CMK (cell line): ENCODE data around the gene HSDL2.
"Not testable (repeated sequence)": the region's sequence is repeated elsewhere in the genome, so short reads cannot be mapped to it uniquely, and the experiment has no call there.

Source experiments
- DNase-seq: peaks from one replicate; pipeline ENCODE4 v3.0.0-alpha.2; 2010; ENCODE audit warnings: low read depth

Gene HSDL2

DNA sequence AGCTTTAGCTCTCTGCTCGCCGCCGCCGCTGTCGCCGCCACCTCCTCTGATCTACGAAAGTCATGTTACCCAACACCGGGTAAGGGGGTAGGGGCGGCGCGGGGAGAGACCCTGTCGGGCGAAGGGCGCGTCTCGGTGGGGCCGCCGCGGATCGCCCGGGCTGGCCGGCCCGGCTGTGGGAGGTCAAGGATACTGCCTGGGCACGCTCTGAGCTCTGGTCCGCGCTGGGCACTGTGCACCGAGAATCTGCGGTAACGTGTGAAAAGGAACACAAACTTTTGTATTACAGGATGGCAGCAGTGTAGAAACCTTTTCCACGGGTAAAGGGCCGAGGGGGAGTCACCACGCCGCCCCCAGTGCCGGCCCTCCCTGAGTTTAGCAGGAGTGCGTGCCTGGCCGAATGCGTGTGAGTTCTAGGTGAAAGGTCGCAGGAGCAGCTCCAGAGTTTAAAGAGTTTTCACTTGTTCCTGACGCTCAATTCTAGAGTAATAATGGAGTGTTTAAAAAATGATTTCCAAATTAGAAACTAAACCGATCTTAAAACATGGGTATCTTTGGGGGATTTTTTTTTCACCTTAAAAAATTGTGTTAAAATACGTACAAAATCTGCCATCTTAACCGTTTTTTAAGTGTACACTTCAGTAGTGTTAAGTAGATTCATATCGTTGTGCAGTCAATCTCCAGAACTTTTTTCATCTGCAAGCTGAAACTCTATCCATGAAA, at the start of gene HSDL2:
HSDL2 (plus strand) TSS at position 7 of the 723 bp plus-strand sequence; CDS start at position 63, 56 bp downstream.
- no peak for DNase-seq

DNA sequence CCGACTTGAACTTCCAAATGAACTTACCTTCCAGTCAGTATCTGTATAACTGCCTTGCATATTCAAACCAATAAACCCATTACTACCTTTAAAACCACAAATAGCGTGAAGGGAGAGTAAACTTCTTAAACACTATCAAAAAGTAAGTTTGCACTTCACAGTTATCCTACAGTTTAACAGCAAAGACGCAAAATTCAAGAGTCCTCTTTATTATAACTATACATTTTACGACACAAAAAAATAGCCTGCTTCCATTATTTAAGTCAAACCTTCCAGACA, 48.3 kb upstream of the HSDL2 start:
- no peak for DNase-seq

DNA sequence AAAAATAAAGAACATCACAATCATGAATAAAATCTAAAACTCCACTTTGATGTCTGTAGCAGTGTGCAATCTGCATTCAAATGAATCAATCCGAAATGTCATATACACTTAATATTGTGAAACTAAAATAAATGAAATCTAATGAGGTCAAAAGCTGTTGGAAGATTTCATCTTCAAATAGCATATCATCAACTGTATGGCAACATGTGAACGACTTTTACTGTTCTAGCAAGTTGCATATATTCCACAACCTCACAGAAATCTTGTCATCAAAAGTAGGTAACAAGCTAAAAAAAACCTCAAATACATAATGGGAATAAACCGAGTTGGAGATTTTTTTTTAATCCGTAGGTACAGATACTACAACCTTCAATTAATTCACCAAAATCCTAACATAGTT, 47.7 kb upstream of the HSDL2 start:
- no peak for DNase-seq

DNA sequence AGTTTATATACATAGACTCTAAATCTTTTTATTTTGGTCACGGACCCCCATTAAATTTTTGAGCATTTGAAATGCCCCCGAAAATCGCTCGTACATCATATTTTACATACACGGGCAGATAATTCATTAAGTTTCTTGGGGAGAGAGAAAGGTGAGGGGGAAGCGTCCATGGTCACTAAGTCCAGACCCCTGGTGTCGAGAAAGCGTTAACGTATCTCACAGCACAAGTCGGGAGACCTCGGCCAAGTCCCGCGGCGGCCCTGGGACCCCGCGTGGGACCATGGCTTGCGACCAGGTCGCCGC, 47.3 kb upstream of the HSDL2 start:
- DNase-seq: peak; percentile 31

DNA sequence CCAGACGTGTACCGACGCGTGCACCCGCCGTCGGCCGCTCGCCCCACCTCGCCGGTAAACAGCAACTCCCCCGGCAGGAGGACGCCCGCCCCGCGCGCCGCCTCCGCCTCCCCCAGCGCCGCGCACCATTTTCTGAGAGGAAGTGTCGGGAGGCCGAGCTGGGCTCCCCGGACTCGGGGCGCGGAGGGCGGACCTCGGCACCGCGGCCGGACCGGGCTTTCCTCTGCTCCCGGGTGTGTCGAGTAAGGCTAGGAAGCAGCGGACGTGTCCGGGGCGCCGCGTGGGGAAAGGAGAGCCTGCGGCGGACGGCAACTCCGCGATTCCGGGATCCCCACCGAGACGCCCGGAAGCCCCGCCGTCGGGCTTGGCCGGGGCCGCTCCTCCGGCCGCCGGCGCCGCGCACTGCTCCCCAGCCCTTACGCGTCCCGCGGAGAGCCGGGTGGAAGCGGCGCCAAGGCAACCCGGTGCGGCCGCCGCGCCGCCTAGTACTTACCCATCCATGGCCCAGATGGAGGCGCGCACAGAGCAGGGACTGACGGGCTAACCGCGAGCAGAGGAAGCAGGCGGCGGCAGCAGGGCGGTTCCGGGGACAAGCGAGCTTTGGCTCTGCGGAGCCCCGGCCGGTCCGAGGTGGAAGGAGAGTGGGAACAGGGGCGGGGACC, 46.8 kb upstream of the HSDL2 start, which contains the start of gene PTBP3:
PTBP3 (minus strand) TSS at position 643 of the 662 bp plus-strand sequence. CDS start 35,754 bp downstream, outside the sequence.
- peak; percentile 73 for DNase-seq

DNA sequence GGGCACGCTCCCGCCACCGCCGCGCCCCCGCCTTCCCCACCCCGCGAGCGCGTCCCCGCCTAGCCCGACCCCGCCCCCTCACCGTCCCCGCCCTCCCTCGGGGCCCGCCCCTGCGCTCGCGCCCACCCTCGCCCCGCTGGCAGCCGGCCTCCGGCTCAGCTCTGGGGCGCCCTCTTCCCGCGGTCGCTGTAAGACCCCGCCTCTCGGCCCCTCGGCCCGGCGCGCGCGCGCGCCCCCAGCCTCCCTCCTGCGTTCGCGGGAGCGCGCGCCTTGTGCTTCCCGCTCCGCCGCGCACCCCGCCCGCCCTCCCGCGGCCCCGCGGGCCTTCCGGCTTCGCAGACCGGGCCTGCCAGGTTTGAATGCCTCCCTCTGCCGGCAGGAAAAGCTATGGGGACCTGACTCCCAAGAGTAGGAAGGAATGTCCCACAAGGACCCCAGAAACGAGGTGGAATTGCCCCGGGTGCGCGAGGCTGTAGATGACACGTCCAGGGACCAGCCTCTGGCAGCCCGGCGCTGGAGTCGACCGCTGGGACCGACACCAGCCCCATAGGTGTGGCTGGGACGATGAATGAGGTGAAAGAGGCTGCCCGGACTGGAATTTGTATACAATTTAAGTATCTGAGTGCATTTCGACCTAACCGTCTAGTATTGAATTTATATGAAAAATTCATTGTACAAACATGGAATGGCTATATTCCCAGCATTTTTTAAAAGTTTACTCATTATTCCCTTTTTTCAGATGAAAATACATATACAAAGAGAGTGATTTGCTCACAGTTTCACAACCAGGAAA, 46.1 kb upstream of the HSDL2 start:
- DNase-seq: peak; percentile 86

DNA sequence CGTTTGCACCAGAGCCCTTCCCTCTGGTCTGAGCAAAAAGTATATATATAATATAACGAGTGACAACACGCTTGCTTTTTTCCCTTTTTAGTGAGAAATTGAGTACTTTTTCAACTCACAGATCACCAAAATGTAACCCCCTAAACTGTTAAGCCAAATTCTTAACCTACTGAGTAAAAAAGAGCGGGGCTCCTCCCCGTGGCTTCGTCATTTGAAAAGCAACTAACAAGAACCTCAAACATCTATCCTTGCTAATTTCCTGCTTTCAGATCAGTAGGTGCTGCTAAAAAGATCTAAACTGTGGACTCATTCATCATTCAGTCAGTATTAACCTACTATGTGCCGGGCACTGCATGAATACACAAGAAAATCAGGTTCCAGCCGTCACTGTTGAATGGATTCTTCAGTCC, 45.5 kb upstream of the HSDL2 start:
- DNase-seq: no peak

DNA sequence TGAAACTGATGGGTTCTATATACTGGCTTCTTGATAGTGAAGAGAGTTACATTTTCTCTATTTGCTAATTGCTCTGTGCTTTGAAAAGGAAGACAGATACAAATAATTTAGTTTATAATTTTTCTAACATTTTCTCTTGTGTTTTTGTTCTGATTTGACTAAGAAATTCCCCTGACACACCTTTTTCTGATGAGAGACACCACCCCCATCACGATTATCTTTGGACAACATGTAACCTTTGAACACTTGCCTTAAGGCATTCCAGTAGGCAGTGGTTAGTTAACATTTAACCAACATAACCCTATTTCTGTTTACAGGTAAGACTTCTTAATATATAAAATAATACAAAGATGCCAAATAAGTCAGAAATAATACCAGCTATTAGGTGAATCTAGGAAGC, 42.4 kb upstream of the HSDL2 start:
- DNase-seq: no peak

DNA sequence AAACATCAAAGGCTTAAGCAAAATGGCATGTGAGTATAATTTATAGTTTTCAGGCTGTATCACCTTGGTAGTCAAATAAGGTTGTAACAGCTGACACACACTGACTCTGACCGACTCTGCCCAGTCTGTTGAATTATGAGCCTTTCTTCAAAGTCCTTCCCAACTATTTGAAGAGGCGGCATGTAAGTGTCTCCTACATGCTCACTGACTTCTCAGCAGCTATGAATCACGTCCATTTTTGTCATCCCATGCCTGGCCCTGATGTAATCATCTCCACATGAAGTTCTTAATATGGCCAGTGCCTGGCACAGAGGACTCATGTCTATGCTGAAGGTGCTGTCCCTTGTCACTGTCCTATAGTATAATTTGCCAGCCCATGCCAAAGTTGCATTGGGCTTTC, 41.3 kb upstream of the HSDL2 start:
- DNase-seq: no peak

DNA sequence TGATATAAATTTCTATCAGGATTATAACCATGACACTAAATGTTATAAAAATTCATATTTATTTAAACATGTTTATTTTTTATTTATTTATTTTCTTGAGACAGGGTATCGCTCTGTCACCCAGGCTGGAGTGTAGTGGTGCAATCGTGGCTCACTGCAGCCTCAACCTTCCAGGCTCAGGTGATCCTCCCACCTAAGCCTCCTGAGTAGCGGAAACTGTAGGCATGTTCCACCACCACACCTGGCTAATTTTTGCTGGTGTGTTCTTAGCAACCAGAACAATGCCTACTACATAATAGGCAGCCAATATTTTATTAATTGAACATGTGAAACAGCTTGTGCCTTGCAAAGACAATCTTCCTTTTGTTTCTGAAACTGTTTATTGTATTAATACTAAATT, 40.0 kb upstream of the HSDL2 start:
- DNase-seq: no peak

DNA sequence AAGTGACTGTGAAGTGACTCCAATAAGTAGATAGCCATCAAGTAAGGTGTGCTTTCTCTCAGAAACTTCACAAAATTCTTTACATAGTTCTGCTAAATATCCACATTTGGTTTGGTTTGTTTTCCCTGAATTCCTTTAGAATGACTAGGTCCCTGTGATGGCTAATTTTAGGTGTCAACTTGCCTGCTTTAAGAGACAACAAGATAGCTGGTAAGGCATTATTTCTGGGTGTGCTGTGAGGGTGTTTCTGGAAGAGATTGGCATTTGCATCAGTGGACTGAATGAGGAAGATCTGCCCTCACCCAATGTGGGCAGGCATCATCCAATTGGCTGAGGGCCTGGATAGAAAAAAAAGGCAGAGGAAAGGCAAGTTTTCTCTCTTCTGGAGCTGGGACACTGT, 38.2 kb upstream of the HSDL2 start:
- no peak for DNase-seq

DNA sequence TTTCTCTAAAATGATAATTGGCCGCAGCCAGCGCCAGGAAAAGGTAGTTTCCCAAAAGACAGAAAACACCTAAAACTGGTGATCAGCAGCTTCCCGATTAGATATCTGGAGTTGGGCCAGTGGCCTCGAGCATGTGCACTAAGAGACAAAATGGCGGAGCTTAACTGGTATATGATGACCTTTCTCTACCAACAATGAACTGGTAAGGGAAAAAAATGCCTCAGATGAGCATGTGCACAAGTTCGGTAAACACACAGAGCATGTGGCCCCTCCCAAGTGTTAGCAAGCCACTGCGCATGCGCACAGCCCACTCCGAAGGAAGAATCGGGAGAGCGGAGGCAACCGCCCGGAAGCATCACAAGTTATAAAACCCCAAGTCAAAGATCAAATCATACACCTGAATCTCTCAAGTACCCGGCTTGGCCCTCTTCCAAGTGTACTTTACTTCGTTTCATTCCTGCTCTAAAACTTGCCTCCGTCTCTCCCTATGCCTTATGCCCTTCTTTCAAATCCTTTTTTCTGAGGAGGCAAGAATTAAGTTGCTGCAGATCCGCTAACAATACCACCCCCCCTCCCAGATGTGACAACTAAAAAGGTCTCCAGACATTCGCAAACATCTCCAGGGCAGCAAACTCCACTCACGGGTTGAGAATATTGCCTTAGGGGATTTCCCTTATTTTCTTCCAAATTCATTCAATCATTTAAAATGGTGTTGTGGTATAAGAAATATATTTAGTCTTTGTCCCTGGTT, 31.5 kb upstream of the HSDL2 start:
- DNase-seq: no peak

DNA sequence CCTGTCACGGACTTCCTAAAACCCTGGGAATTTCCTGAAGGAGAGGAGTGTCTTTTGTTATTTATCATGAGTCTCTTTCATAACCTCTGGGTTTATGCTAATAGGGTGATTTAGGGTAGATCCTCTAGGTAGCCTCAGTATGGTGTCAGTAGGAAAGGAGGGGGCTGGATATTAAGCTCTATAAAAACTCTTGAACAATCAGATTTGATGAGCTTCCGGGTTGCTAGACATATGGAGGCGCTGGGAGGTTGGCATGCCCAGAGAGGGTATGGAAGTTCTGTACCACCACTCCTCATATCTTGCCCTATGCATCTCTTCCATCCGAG, 30.9 kb upstream of the HSDL2 start:
- DNase-seq: no peak

DNA sequence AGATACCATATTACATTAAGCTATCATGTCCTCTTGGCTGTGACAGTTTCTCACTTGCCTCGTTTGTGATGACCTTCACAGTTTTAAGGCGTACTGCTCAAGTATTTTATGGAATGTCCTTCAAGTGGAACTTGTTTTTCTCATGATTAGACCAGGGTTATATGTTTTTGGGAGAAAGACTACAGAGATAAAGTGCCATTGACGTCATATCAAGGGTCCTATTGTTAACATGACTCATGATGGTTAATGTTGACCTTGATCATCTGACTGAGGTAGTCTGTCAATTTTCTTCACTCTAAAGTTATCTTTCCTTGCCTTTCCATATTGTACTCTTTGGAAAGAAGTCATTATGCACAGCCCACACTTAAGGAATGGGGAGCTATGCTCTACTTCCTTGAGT, 28.7 kb upstream of the HSDL2 start:
- no peak for DNase-seq

DNA sequence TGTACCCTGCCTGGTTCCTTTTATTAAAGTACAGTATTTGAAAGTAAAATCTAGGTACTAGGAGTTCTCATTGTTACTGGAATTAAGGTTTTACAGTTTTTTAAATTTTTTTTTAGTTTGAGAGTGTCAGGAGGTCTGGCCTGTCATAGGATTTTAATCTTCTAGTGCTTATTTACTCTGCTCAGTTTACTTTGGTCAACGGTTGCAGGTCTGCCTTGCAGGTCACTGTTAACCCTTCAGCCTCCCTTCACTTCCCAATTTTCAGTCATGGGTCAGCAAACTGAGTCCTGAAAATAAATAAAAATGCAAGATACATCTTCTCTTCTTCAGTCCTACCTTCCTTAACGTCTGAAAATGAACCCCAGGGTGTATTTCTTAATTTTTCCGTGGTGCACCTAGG, 27.7 kb upstream of the HSDL2 start:
- DNase-seq: no peak

DNA sequence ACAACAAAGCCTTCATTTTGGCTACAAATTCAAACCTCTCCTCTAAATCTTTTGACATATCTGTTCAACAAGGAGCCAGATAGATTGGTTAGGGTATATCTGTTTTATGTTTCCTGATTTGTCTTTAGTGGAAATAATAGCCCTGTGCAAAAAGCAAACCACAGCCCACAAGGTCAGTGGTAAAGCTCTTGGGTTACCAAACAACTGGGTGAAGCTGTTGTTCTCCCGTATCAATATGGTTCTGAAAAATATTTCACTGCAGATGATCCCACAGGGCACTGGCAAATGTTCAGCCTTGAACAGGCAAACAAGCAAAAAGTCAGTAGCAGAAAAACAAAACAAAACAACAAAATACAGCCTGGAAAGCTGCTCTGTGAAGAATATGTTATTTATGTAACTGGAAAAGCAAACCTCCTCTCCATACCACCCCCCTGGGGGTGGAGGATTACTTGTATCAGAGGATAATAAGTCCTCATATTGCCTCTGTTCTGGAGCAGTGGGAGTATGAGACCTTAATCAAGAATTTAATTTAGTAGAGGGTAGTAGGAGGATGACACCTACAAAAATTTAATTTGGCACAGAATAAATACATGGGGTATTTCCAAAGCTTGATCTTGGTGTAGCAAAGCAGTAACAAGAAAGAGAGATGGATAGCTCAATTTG, 25.7 kb upstream of the HSDL2 start:
- DNase-seq: no peak

DNA sequence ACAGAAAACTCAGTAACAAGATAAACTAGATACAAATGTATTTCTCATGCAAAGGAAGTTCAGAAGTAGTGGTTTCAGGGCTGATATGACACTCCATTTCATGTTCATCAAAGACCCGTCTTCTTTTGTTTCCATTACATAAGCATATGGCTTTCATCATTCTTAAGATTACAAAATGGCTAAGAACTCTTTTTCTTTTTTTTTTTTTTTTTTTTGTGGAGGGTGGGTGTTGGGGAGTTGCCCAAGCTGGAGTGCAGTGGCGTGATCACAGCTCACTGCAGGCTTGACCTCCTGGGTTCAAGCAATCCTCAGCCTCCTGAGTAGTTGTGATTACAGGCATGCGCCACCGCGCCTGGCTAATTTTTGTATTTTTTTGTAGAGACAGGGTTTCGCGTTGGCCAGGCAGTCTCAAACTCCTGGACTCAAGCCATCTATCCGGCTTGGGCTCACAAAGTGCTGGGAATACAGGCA, 24.4 kb upstream of the HSDL2 start:
- no peak for DNase-seq

DNA sequence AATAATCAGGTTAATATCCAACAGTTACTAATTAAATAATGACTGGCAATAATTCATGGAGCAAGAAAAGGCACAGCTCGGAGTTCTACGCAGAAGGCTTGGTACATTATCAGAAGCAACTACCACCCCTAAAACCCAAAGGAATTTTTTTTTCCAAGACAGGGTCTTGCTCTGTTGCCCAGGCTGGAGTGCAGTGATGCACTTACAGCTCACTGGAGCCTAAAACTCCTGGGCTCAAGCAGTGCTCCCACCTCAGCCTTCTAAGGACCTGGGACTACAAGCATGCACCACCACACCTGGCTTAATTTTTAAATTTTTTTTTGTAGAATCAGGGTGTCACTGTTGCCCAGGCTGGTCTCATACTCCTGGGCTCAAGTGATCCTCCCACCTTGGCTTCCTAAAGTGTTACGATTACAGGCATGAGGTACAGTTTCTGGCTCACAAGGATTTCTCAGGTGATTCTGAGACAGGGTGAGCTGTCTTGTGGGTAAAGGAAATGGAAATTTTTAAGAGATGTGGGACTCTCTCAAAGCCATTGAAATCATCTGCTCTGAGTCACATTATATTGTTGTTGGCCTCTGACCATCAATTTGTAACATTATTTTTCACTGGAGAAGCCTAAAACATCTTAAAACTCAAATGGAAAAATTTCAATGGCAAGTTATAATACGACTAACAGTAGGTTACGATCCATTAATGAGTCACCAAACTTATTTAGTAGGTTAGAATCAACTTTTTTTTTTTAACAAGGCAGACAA, 19.7 kb upstream of the HSDL2 start:
- no peak for DNase-seq

DNA sequence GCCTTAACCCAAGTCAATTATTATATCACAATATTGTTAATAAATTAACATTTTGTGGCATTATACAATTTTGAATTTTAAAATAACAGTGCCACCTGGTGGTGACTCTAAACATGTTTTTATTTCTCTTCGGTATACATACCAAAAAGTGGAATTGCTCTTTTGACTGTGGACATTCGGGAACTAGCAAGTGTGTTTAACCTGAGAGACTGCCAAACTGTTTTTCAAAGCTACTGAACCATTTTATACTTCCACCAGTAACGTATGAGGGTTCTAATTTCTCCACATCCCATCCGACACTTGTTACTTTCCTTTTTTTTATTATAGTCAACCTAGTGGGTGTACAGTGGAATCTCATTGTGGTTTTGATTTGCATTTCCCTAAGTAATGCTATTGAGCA, 18.3 kb upstream of the HSDL2 start:
- DNase-seq: no peak

DNA sequence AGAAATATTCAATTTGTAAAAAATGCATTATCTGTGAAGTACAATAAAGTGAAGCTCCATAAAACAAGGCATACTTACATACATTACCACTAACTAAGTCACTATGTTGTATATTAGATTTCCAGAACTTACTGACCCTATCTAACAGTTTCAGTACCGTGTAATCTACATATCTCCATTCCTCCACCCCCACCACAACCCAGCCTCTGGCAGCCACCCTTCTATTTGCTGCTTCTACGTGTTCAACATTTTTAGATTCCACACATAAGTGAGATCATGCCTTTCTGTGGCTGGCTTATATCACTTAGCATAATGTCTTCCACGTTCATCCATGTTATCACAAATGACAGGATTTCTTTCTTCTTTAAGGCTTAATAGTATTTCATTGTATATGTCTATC, 15.1 kb upstream of the HSDL2 start:
- DNase-seq: no peak

DNA sequence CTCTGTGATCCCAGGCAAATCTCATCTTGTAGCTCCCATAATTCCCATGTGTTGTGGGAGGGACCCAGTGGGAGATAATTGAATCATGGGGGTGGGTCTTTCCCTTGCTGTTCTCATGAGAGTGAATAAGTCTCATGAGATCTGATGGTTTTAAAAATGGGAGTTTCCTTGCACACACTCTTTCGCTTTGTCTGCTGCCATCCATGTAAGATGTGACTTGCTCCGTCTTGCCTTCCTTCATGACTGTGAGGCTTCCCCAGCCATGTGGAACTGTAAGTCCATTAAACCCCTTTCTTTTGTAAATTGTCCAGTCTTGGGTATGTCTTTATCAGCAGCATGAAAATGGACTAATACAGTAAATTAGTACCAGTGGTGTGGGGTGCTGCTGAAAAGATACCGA, 14.7 kb upstream of the HSDL2 start:
- not testable (repeated sequence) for DNase-seq
